ENCODE results near the gene PARN.
A peak's percentile ranks its signal among the peaks of the same experiment; 100 is the strongest.
"Not testable (repeated sequence)": the region's sequence is repeated elsewhere in the genome, so short reads cannot be mapped to it uniquely, and the experiment has no call there.

The PARN gene

DNA sequence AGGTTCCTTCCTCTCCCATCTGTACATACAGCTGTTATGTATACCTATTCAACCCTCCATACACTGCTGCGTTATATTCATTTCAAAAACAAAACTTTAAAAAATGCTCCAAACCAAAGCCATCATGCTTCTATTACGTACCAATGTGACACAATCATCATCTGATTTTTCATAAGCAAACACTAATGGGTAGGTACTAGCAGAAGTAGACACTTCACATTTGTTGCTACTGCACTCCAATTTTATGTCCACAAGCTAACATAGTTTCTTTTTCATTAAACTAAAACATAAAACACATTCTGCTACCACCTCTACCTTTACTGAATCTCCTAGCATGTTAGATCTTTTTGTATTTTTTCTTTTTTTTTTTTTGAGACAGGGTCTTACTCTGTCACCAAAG lies 57.5 kb downstream of the PARN start:
- no peak for DNase-seq

DNA sequence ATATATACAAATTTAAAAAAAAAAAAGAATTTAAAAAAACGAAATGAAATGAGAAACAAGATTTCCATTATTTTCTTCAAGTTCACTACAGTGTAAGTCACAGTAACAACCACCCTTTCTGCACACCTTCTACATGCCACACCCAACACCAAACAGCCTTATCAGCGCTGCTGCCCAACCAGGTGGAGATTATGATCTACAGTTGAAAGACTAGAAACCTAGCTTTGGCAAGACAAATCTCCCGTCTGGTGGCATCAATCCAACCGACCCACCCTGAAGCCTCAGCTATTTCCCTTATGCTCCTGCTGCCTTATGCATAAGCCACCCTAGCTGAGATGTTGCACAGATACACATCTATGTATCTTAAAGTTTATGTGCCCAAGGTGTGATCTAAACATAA lies 60.8 kb downstream of the PARN start:
- no peak for DNase-seq

DNA sequence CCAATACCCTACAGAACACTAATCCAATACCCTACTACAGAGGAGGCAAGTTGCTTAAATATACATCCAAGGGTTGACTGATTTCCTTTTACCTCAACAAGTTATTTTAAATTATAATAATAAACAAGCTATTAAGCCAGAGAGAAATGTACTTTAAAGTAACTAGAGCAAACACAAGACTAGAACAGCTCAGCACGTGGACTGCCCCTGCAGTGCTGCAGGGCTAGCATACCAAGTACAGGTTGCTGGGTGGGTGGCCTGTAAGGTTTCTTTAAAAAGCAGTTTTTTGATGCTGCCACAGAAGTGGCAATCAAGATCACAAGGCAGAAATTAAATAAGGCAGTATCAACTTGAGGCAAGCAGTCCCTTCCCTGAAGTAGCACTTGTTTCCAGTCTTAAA lies 63.5 kb downstream of the PARN start:
- DNase-seq = no peak

DNA sequence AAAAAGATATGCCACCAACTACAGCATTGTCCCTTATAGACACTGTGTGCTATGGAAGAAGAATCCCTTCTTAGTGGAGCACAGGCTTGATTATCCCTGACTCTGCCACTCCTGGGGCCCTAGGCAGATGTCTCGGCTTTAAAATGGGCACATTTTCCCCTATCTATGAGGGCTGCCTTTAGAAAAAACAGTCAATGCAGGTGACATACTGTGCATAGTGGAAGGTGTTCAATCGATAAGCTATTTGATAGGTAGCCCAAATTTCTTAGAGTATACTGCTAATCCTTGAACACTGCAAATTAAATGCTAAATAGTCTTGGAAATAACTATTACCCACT lies 64.4 kb downstream of the PARN start:
- no peak for DNase-seq

DNA sequence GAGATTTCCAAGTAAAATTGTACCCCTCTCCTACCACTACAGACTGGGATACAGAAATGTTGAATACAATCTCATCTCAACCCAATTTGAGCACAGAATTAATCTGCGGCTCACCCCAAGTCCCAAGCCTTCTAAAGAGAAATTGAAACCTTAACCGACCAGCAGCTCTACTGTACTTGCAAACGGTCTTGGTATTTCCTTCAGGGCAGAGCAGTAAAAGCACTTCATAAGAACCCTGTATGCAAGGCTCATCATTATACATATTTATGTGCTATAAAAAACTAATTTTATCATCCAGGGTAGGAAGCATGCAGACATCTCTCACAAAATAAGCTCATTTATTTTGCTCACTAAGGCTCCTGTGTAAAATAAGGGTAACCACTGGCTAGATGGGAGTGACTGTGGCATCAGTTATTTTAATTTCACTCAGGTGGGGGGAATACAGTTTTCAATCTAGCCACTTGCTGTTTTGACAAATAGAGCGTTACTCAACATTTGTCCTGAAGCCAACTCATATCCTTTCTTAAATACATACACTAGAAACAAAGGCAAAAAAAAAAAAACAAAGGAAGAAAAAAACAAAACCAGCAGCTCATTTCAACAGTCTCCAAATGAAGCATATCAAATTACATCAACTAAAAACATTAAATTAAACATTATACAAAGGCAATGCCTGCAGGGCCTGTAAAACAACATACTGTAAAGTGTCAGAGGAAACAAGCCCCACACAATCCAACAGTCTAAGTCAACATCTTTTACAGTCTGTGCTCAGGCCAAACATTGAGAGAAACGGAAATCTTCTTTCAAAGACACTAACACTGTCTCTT lies 65.0 kb downstream of the PARN start:
- DNase-seq = no peak

DNA sequence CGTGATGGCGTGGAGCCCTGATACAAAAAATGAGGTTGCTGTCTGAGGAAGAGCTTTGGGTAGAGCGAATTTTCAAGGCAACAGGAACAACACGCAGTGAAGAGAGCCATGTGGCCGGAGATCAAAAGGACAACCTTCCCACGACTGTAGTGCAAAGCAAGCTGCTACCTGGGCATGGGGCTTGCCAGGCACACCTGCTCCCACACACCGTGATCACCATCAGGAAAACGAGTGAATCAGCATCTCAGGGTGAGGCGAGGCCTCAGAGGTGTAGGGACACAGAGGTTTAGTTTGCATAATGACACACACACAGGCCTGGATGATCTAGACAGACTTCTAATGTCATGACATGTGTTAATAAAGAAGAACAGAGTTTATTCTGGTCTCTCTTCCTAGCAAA lies 65.7 kb downstream of the PARN start:
- no peak for DNase-seq

DNA sequence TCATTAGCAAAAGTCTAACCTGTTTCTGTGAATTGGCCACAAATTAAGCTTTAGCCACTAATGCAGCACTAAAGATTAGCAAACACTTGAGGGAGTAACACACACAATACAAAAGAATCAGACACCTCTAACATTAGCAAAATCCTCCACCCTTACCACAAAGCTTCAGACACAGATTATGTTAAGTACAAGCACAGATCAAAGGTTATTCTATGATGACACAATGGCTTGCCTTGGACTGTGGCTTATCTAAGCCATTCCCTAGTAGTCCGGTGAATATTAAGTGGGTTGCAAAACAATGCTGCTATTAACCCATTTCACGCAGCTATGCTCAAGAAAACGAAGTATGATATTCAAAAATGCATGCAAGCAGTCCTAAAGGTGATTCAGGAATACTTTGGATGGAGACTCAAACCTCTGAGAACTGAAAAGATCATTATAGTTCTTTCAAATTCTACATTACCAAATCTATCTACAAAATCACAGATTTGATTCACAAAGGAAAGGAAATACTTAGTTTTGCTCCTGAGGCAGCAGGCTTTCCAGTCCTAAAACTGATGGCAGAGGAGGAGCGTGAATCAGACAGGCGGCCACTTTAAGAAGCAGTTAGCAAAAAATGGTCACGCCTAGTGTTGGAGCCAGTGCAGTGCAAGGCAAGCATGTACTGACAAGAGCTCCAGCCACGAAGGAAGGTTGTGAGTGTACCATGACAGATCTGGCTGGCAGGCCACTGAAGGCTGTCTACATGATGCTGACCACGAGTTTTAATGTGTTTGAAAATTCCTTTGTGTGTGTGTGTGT lies 67.2 kb downstream of the PARN start:
- no peak for DNase-seq

DNA sequence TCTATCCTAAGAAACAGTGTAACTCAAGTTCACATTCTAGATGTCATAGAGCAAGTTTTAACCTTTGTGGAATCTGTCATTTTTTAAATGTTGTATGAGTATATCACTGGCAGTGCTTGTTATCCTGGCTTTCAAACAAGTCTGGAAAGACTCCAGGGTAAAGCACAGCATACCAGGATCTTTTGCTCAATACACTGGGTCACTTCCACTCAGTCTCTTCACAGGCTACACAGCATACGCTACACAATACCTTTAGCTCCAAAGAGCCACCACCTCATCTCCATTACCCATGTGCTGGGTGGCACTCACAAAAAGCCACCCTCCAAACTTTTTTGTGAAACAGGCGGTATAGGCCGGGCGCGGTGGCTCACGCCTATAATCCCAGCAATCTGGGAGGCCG lies 69.5 kb downstream of the PARN start:
- no peak for DNase-seq

DNA sequence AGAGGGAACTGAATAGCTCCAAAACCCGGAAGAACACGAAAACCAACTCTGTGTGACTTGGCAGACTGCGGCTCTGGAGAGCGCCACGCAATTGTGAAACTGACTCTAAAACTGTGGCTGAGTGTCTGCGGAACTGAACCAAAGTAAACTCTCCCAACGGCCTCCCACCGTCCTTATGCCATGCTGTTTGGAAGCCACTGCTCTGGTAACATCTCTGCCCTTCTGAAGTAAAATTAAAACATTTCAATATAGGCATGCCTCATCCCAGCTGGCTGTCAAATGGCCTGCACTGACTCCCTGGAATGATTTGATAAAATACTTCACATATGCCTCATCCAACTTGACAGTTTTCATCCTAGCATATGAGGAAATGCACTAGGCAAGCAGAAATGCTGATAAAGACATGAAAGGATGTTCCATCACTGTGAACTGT lies 70.2 kb downstream of the PARN start:
- DNase-seq = no peak

DNA sequence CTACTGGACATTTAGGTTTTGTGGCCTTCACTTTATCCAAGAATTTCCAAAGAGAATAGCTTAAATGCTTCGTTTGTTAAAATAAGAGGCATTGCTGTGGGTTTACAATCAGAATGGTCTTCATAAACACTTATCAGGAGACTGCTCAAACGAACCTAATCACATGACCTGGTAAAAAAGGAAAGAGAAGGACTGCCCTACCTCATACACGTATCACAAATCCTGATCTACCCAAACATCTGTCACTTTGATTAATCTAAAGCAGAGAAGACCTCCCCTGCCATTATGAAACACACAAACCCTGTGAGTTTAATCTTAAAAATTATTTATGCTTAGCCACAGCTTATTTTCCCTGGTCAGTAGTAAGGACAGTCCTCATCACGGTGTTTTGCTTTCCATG lies 76.6 kb downstream of the PARN start:
- no peak for DNase-seq

DNA sequence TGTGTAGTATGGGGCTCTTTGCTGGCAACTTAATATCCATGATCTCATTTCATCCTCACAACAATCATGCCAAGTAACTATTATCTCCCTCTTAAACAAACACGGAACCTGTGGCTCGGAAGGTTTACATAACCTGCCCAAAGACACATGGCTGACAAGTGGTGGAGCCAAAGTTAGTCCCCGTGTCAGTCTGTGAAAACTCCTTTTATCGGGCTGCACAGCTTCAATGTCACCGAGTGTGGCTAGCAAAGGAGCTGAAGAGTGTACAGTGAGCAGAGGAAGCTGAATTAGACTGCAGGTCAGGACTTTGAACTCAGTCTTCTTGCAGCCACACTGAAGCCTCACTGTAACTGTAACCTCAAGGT lies 80.3 kb downstream of the PARN start:
- DNase-seq = no peak

DNA sequence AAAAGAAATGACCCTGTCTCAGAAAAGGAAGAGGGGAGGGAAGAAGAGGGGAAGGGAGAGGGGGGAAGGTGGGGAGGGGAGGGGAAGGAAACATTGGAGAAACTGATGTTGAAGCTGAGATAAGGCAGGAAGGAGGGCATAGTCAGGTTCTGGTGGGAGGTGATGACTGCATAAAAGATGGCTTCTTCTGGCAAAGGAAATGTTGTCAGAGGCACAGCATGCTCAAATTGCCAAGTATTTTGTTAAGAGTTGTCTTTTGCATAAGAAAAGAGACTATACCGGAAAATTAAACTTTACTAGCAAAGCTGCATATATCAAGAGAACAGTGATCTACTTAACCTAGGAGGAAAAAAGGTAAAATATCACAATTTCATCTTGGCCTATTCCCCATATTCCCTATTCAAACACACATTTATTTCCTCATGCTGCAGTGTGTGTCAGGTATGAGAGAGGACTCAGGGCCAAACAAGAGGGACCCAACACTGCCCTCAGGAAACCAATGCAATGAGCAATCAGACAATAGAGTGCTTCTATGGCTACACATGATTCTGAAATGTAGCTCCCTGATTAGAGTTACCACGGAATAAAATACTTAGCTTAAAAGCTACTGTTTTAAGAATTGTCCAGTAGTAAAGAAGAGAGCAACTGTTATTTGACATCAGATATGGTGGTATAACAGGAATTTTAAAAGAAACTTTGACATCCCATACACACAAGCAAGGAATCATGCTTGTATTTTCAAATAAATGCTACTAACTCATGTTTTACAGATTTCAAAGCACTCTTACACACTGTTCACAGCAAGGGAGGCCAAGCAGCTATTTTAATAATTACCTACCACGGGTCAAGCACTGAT lies 80.9 kb downstream of the PARN start:
- DNase-seq = no peak

DNA sequence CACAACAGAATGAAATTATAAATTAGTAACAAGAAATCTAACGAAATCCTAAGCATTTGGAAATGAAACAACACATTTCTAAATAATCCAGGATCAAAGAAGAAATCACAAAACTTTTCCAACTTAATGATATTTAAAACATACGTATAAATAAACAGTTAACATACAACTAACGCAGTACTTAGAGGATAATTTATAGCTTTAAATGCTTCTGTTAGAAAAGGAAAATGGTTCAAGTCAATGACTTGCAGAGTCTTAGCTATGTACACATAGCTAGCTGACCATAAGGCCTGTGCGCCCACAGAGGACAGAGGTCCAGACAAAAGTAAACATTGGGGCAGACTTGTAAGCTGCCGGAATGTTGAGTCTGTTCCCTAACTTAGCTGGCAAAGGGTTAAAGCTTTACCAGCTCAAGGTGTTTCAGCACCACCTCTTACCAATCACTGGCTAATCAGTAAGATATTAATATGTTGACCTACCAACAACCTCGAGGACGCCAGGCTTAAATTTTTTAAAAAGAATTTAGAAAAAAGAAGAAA lies 84.6 kb downstream of the PARN start:
- no peak for DNase-seq

DNA sequence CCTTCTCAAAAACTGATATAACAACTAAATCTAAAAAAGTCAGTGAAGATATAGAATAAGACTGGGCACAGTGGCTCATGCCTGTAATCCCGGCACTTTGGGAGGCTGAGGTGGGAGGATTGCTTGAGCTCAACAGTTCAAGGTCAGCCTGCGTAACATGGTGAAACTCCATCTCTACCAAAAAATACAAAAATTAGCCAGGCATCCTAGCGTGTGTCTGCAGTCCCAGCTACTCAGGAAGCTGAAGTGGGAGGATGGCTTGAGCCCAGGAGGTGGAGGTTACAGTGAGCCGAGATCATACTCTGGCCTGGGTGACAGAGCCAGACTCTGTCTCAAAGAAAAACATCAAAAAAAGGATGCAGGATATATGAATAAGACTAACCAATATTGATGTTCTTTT lies 85.2 kb downstream of the PARN start:
- DNase-seq = not testable (repeated sequence)

DNA sequence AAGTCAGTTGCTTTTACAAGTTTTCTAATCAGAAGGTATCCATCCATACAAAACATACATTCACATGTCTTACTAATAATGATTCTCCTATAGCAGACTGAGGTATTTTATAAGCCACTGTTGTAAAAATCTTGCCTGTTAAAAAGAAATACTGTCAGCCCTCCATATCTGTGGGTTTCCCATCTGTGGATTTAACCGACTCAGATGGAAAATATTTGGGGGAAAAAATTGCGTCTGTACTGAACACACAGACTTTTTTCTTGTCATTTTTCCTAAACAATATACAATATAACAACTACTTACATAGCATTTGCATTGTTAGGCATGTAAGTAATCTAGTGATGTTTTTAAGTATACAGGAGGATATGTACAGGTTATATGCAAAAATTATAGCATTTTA lies 90.4 kb downstream of the PARN start:
- no peak for DNase-seq

DNA sequence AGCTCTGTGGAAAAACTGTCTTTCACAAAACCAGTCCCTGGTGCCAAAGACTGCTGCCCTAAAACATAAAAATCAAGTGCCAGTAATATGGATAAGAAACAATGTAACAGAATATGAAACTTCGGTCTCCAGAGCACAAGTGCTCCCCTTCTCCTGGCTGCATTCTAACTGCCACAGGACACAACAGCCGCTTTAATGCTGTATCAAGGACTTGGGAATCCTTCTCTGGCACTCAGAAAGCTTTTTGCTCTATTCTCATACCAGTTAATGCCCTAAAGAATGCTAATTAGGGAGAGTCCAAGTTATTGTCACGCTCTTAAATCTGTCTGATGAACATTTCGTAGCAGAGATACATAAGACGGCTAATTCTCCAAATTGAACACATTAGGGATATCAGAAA lies 90.9 kb downstream of the PARN start:
- DNase-seq = no peak

DNA sequence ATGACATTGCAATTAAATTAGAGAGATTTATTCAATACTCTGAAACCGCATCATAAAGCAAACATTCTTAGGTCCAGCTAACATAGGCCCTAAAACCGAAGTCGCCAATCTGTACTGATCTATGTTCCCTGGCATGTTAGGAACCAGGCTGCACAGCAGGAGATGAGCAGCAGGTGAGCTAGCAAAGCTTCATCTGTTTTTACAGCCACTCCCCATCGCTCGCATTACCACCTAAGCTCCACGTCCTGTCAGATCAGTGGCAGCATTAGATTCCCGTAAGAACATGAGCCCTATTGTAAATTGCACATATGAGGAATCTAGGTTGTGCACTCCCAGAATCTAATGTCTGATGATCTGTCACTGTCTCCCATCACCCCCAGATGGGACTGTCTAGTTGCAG lies 91.5 kb downstream of the PARN start:
- DNase-seq = no peak

DNA sequence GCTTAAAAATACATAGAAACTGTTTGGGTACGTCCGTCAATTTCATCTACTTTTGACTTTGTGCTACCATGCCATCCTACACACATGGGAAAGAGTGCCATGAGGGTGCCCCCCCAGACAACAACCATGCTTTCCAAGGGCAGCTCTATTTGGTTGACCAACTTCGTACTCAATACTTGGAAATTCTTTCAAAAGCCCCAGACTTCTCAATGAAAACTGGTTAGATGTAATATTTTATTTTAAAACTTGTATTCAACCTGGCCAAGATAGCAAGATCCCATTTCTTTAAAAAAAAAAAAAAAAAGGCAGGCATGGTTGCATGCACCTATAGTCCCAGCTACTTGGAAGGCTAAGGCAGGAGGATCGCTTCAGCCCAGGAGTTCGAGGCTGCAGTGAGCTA lies 98.4 kb downstream of the PARN start:
- no peak for DNase-seq

DNA sequence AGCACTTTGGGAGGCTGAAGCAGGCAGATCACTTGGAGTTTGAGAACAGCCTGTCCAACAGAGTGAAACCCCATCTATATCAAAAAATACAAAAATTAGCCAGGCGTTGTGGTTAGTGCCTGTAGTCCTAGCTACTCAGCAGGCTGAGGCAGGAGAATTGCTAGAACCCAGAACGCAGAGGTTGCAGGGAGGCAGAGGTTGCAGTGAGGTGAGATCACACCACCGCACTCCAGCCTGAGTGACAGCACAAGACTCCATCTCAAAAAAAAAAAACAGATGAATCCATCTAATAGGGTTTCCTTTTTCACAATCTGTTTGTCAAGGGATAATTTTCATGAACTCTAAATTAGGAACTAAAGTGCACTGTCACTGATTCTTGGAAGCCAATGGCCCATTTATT lies 99.0 kb downstream of the PARN start:
- DNase-seq = no peak

DNA sequence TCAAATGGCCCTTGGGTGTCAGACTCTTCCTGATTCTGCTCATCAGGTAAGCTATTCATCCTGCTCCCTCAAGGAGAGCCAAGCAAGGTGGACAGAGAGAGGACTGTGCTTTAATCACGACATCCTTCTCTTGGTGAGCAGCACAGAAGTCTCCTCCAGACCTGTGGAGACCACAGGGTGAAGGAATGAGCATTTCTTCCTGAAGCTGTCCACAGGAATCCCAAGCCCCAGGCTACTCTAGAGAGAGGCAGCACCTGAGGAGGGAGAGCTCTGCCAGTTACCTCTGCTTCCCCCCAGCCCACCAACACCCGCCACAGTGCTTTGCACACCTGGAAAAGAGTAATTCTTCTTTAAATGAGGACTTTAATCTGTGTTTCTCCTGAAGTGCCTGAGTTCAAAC lies 100.0 kb downstream of the PARN start:
- DNase-seq = no peak

DNA sequence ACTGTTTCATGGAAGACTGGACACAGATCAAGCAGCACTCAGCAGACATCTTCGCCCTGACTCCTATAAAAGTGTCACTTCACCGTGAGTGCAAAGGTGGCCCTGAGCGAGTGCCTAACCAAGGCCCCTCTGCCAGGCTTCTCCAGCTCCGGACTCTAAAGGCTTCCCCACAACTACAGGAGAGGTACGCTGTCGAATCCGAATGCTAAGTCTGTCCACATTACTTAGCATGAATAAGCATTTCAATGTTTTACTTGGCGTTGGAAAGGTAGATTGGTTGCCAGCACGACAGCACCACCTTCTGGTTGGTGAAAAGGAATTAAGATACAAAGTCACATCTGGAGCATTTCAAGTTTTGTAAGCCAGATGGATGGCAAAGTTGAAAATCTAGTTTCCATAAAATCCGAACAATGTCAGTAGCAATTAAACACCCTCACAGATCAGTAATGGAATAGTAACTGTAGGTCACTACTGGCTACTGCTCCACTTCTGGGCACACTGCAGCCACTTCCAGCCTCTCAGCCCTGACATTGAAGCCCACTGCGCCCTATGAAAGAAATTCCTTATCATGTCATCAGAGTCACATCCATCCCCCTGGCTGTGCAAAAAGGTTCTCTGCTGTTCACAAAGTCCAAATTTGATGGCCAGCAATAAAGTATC lies 100.9 kb downstream of the PARN start:
- DNase-seq = peak; percentile 67

DNA sequence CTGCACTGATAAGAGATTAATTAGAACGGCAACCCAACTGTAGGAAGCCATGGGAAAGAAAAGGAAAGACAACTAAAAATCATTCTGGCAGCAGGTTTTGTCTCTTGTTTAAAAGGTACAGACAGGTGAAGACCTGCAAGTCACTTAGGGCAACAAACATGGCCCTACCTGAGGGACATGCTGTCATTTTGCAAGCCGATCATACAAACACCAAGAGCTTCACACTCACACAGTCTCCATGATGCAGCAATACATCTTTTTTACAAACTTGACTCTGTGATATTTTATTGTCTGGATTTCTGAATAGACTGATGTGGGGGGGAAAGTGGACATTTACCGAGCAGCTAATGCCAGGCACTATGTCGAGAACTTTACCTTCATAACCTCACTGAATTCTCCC lies 101.8 kb downstream of the PARN start:
- DNase-seq = no peak
